HepG2 (cell line): ENCODE data around the gene SPC24. TPM values are rescaled to one million over a fixed set of nuclear protein-coding genes. Genes with fewer than 3 reads are reported as not detected.

Experiments used
- ATAC-seq: fragments of 200-7000 bp; cut with Tn5 transposase; 3 replicates; pipeline ENCODE4 v1.9.1; 2020; ENCODE audit warnings: mild to moderate bottlenecking, moderate library complexity
- BruUV-seq: library from RNA; stranded (reverse); fragments of 400-500 nt; replicated peaks from 2 replicates; lab custom pipeline; 2021; lab: Mats Ljungman, UMichigan
- CTCF ChIA-PET: fragments of 300-600 bp; formaldehyde crosslinking; extraction: SDS; loops from one replicate; lab custom pipeline; 2021; ENCODE audit warnings: low total read pairs, inconsistent platforms, low intra/inter-chr PET ratio; lab: Yijun Ruan, JAX
- POLR2A ChIA-PET: fragments of 350-600 bp; sonication (Branson Sonifier 250); formaldehyde crosslinking; loops from one replicate; lab custom pipeline; 2020; ENCODE audit warnings: antibody characterized with exemption, inconsistent platforms; lab: Yijun Ruan, JAX
- DNase-seq: peaks from one replicate; pipeline ENCODE4 v3.0.0-alpha.2; 2015; ENCODE audit warnings: low spot score
- FAIRE-seq: peaks from 3 replicates; lab custom pipeline; 2011; peaks lifted over from hg19 to GRCh38; lab: Jason Lieb, UNC
- H2AFZ ChIP-seq: one replicate; pipeline ENCODE4 v1.6.1; 2011; ENCODE audit warnings: low read length, inconsistent platforms
- H3K27ac ChIP-seq: fragments of 300-600 bp; 3 replicates; pipeline ENCODE4 v1.8.0; 2011; ENCODE audit warnings: mixed run types, mild to moderate bottlenecking, mixed read lengths, low read length, inconsistent platforms; ENCODE audit not compliant: insufficient read depth; ENCODE audit errors: extremely low read length
- H3K27me3 ChIP-seq, 2 experiments: fragments of 200-600 bp in 1 of 2; 2 replicates in 1 of 2; 3 replicates in 1 of 2; pipeline versions ENCODE4 v1.6.0 to v1.8.0; 2011; ENCODE audit warnings: low read length in 2 of 2, mild to moderate bottlenecking in 2 of 2, moderate library complexity in 2 of 2, inconsistent platforms in 1 of 2; ENCODE audit not compliant: insufficient read depth in 2 of 2, control insufficient read depth in 1 of 2
- H3K36me3 ChIP-seq, 2 experiments: fragments of 200-600 bp in 1 of 2; replicated peaks in 1 of 2; 2 replicates in 1 of 2; 3 replicates in 1 of 2; pipeline versions ENCODE4 v1.5.1 to v1.8.0; 2011; ENCODE audit warnings: low read length in 2 of 2, inconsistent platforms in 1 of 2; ENCODE audit not compliant: insufficient read depth in 2 of 2, control insufficient read depth in 1 of 2
- H3K4me1 ChIP-seq: 2 replicates; pipeline ENCODE4 v1.5.1; 2012; ENCODE audit warnings: low read length, inconsistent platforms; ENCODE audit not compliant: insufficient read depth
- H3K4me2 ChIP-seq: 2 replicates; pipeline ENCODE4 v1.6.0; 2011; ENCODE audit warnings: low read depth, low read length, inconsistent platforms
- H3K4me3 ChIP-seq, 3 experiments: fragments of 200-600 bp in 1 of 3; sonication (generic), shearing (Covaris generic) in 1 of 3; replicated peaks in 1 of 3; 2 replicates each; pipeline ENCODE4 v1.5.1; 2011 to 2016; ENCODE audit warnings: low read length in 3 of 3, inconsistent platforms in 2 of 3, low read depth in 2 of 3, mild to moderate bottlenecking in 2 of 3, control low read depth in 1 of 3, mixed read lengths in 1 of 3; ENCODE audit not compliant: insufficient read depth in 1 of 3
- H3K79me2 ChIP-seq: one replicate; pipeline ENCODE4 v1.6.1; 2011; ENCODE audit warnings: low read length, inconsistent platforms; ENCODE audit not compliant: insufficient read depth
- H3K9ac ChIP-seq: 2 replicates; pipeline ENCODE4 v1.6.0; 2011; ENCODE audit warnings: mild to moderate bottlenecking, low read depth, low read length, inconsistent platforms; ENCODE audit not compliant: insufficient read depth
- H3K9me3 ChIP-seq: 2 replicates; pipeline ENCODE4 v1.5.1; 2012; ENCODE audit warnings: mild to moderate bottlenecking, low read length
- H4K20me1 ChIP-seq: 2 replicates; pipeline ENCODE4 v1.6.0; 2011; ENCODE audit warnings: inconsistent platforms, mild to moderate bottlenecking, low read length, moderate library complexity; ENCODE audit not compliant: insufficient read depth
- CAMTA2 ChIP-seq: sonication (generic); formaldehyde crosslinking; IDR thresholded peaks from 2 replicates; pipeline ENCODE4 v1.4.0; 2020; ENCODE audit warnings: mild to moderate bottlenecking, missing genetic modification reagents, borderline replicate concordance
- HES4 ChIP-seq: sonication (generic); formaldehyde crosslinking; IDR thresholded peaks from 2 replicates; pipeline ENCODE4 v1.9.0; 2021; ENCODE audit warnings: mild to moderate bottlenecking, missing genetic modification reagents, borderline replicate concordance
- MIXL1 ChIP-seq: IDR thresholded peaks from 2 replicates; pipeline ENCODE4 v1.6.1; 2016
- ZFP36 ChIP-seq: fragments of 150-350 bp; IDR thresholded peaks from 2 replicates; pipeline ENCODE4 v1.6.1; 2018; ENCODE audit warnings: borderline replicate concordance, low read length, low read depth; ENCODE audit not compliant: partially characterized antibody
- ZNF619 ChIP-seq: sonication (generic); formaldehyde crosslinking; IDR thresholded peaks from 2 replicates; pipeline ENCODE4 v1.4.0; 2020; ENCODE audit warnings: mild to moderate bottlenecking, missing genetic modification reagents
- ZNF672 ChIP-seq: sonication (generic); formaldehyde crosslinking; IDR thresholded peaks from 2 replicates; pipeline ENCODE4 v1.8.1; 2022; ENCODE audit warnings: missing genetic modification reagents
- ZNF703 ChIP-seq: sonication (generic); formaldehyde crosslinking; IDR thresholded peaks from 2 replicates; pipeline ENCODE4 v1.5.1; 2020; ENCODE audit warnings: missing genetic modification reagents, mild to moderate bottlenecking, moderate library complexity, borderline replicate concordance
- ZNF816 ChIP-seq: sonication (generic); formaldehyde crosslinking; IDR thresholded peaks from 2 replicates; pipeline ENCODE4 v1.8.0; 2022; ENCODE audit warnings: missing genetic modification reagents, mild to moderate bottlenecking, borderline replicate concordance
- WGBS: methylation state at CpG from one replicate; pipeline ENCODE4 v1.1.6; 2017; ENCODE audit warnings: low lambda C conversion rate; 5-methylcytosine and 5-hydroxymethylcytosine counted together
- in situ Hi-C: cut with HindIII; loops from 2 replicates; pipeline ENCODE4 v1.10.0; 2017; ENCODE audit warnings: low pct_unique_long_range_greater_than_20kb; ENCODE audit not compliant: extremely low pct_ligation_motif_present
- intact Hi-C: fragments of 100-400 bp; cut with micrococcal nuclease; formaldehyde crosslinking; loops from one replicate; pipeline ENCODE4 v1.10.0; 2022; ENCODE audit not compliant: unreplicated experiment
- polyA plus RNA-seq, 8 experiments: library from polyadenylated mRNA; depleted of rRNA in 3 of 8; stranded (reverse) in 7 of 8; unstranded in 1 of 8; fragments of >200 nt; fragmentation: Illumina TruSeq in 4 of 8; extraction: Trizol in 4 of 8; gene quantifications; 2 replicates each; pipeline versions ENCODE4 v1.2.1 to v1.2.3, GENCODE V29; 2011 to 2016; ENCODE audit warnings: low read depth in 4 of 8, missing spikeins in 1 of 8, mixed read lengths in 1 of 8; ENCODE audit not compliant: insufficient read depth in 1 of 8
- total RNA-seq, 5 experiments: library from RNA; depleted of rRNA; stranded (reverse); fragments of >200 nt; fragmentation: Illumina TruSeq; extraction: Trizol; gene quantifications; 2 replicates each; pipeline ENCODE4 v1.2.3, GENCODE V29; 2016; ENCODE audit warnings: low read depth in 1 of 5
- TF ChIP-seq, protein P1 (sequence below): IDR thresholded peaks from 2 replicates; pipeline ENCODE4 v1.6.1; 2016; ENCODE audit warnings: low read depth

Gene SPC24
- total and polyA plus RNA-seq, 2 of the 13 experiments (the other 11 are each of a cell fraction or from before 2014, with no cell fraction given): 10.0 to 46.2 TPM

DNA sequence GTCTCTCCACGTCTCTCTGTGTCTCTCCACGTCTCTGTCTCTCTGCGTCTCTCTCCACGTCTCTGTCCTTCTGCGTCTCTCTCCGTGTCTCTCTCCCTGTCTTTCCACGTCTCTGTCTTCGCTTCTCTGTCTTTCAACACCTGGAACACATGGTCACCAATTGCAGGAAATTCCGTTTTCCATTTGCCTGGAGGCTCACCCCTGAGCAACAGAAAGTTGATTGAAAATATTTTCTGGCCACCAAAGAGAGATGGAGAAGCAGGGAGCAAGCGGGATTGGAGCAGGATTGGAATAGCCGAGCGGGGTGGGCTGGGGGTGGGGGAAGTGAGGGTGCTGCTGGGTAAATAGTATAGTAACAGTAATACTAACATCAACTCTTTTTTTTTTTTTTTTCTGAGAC is 40.1 kb upstream of the SPC24 start:
- peaks cover 0 to 14% of the 10 kb centered on the region in 2 experiments; a peak in 1 of 5 replicates for H3K36me3 ChIP-seq
- H3K9ac ChIP-seq: no peak overlapping the region
- H3K27me3 ChIP-seq: no peaks in the 10 kb centered on the region; a peak in 1 of 5 replicates
- H3K4me2 ChIP-seq: no peak overlapping the region
- in situ Hi-C loops (loop anchor here (5.0 kb wide), 1 partner anchor 38 kb away; the partner anchor contains the start of gene SPC24), intact Hi-C loops (no loop called here)
- H3K9me3 ChIP-seq: no peaks in the 10 kb centered on the region
- H3K27ac ChIP-seq: no peak overlapping the region
- H3K4me3 ChIP-seq: no peak overlapping the region
- FAIRE-seq (no peak), ATAC-seq (no peak), DNase-seq (no peak)
- BruUV-seq: no TSS peak
- H4K20me1 ChIP-seq: no peaks in the 10 kb centered on the region
- no peaks in the 10 kb centered on the region for H3K79me2 ChIP-seq
- H3K4me1 ChIP-seq: peaks cover 25% of the 10 kb centered on the region
- no peak overlapping the region for H2AFZ ChIP-seq
- TF ChIP-seq, protein P1, sequence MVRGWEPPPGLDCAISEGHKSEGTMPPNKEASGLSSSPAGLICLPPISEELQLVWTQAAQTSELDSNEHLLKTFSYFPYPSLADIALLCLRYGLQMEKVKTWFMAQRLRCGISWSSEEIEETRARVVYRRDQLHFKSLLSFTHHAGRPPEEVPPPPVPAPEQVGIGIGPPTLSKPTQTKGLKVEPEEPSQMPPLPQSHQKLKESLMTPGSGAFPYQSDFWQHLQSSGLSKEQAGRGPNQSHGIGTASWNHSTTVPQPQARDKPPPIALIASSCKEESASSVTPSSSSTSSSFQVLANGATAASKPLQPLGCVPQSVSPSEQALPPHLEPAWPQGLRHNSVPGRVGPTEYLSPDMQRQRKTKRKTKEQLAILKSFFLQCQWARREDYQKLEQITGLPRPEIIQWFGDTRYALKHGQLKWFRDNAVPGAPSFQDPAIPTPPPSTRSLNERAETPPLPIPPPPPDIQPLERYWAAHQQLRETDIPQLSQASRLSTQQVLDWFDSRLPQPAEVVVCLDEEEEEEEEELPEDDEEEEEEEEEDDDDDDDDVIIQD (CRISPR knock-in tag): no peak
- TF ChIP-seq ZNF703 (CRISPR knock-in tag) (no peak), ZNF816 (CRISPR knock-in tag) (no peak), MIXL1 (no peak), ZFP36 (no peak), ZNF672 (no peak), HES4 (CRISPR knock-in tag) (no peak), ZNF619 (CRISPR knock-in tag) (no peak), CAMTA2 (CRISPR knock-in tag) (no peak)
- POLR2A ChIA-PET: interaction anchor here (0.6 to 1.8 kb wide), 2 partner anchors 52 to 66 kb away, joined by 3 to 5 read pairs; no protein-coding TSS in a partner anchor
- WGBS: 94% methylated on average over 12 of the region's 12 CpGs
- CTCF ChIA-PET: no interaction called here
